CD4-positive, alpha-beta T cell treated with Interleukin-21 for 1 hour (primary cell): ENCODE results near the gene VSIG10.
"Not testable (repeated sequence)": the region's sequence is repeated elsewhere in the genome, so short reads cannot be mapped to it uniquely, and the experiment has no call there.

Experiments used
- DNase-seq: peaks from one replicate; pipeline ENCODE4 v3.0.0-alpha.2; 2020

The VSIG10 gene

DNA sequence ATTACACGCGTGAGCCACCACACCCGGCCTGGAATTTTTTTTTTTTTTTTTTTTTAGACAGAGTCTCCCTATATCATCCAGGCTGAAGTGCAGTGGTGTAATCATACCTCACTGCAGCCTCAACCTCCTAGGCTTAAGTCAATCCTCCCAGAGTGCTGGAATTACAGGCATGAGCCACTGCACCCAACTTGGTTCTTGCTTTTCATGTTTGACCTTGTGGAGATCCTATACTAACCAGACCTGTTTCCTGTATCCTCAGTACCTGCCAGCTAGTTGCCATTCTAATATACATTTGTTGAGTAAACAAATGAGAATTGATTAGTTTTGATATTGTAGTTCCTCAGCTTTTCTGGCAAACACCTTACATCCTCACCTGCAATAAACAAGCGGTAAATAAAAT, 3.2 kb upstream of the VSIG10 start:
- DNase-seq: no peak

DNA sequence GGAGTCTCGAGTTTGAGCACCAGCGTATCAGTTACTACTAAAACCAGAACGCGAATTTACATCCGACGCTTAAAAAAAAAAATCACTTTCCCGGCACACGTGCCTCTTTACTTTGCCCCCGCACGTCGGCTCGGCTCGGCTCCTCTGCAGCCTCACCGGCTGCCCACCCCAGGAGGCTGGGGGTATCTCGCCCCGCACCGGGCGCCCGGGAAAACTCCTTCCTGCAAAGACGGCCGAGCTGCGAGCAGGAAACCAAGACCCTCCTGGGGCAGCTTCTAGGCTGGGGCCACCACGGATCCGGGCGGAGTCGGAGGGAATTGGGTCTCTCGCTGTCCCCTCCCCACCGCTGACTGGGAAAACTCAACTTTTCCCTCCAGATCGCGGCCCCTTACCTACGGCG, 610 bp downstream of the VSIG10 start:
- no peak for DNase-seq

DNA sequence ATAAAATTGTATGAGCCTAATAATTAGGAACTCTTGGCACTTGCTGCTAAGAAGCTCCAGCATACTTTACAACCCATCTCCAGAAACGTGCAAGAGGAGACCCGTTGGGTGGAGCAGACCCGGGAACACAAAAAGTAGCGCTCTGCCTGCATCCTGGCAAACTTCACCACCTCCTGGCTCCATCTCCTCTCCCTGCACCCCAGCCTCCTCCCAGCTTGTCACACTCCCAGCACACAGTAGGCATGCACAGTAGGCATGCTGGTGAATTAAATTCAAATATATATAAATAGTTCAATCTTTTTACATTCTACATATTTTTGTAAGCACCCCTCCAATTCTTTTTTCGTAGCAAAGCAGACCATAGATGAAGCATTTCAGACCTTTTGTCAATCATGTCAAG, 1.2 kb downstream of the VSIG10 start:
- DNase-seq: no peak

DNA sequence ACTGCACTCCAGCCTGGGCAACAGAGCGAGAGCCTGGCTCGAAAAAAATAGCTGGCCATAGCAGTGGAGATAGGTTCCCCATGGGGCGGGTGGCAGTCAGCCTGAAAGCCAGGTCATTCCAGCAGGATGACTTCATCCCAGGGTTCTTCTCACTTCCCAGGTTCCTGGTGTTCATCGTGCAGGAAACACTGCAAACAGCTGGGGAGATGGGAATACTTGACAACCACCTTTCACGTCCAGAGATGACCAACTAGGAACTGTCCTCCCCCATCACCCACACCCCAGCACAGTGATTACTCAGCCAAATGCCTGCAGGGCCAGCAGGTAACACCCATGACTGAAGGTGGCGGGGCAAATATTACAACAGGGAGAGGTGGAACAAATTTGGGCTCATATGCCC, 1.7 kb downstream of the VSIG10 start:
- no peak for DNase-seq

DNA sequence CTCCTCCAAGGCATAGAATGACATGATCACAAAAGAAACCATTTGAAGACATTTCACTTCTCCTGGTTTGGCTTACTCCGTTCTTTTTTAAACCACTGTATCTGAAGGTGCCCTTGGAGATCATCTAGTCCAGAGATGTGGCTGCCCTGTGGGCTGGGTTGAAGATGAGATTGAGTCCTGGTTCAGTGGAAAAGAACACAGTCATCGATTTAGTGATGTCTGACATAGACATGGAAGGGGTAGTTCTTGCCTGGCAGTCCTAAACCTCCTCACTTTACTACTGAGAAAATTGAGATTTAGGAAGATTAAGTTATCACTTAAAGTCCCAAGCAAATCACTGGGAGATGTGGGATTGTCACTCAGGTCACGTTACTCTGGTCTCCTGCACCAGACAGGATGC, 2.8 kb downstream of the VSIG10 start:
- no peak for DNase-seq

DNA sequence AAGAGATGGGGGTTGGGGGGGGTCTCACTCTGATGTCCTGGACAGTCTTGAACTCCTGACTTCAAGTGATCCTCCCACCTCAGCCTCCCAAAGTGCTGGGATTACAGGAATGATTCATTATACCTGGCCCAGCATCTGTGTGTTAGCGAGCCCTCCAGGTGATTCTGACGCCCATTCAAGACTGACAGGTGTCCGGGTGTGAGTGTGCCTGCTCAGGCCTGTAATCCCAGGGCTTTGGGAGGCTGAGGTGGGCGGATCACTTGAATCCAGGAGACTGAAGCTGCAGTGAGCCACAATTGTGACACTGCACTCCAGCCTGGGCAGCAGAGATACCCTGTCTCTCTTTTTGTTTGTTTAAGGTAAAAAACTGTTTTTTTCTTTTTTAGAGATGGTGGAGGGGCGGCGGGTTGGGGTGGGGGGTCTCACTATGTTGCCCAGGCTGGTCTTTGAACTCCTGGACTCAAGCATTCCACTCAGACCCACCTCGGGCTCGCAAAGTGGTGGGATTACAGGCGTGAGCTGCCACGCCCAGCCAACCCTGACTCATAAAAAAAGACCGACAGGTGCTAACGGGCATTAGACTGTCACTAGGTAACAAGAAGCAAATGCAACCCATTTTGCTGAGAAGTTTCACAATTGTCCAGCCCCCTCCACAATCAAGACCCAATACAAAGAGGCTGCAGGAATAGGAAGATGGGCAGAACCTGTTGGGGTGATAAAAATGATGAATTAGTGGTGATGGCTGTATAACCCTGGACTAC, 4.7 kb downstream of the VSIG10 start:
- no peak for DNase-seq

DNA sequence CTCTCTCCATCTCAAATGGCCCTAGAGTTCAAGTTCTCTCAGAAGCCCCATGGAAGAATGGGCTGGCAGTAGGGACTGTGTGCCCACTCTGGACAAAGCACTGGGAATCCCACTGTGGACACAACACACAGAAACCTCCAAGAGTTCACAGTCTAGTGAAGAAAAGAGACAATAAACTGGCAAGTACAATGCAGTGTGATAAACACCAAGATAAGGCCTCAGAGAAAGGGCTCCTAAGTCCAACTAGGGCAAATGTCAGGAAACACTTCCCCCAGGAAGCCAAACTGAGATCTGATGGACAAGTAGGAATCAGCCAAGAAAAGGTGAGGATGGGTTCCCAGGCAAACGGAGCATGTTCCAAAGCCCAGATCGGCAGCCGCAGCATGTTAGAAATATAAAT, 5.4 kb downstream of the VSIG10 start:
- no peak for DNase-seq

DNA sequence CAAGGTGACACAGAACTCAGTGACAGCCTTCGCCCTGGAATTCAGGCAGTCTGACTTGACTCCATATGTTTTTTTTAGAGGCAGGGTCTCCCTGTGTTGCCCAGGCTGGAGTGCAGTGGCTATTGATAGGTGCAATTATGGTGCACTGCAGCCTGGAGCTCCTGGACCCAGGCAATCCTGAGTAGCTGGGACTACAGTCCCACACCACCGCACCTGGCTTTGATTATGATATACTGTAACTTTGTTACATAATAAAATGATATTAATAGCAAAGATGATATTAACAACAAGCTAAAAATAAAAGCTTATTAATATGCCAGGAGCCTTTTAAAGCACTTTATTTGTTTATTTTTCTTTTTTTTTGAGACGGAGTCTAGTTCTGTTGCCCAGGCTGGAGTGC, 9.8 kb downstream of the VSIG10 start:
- no peak for DNase-seq

DNA sequence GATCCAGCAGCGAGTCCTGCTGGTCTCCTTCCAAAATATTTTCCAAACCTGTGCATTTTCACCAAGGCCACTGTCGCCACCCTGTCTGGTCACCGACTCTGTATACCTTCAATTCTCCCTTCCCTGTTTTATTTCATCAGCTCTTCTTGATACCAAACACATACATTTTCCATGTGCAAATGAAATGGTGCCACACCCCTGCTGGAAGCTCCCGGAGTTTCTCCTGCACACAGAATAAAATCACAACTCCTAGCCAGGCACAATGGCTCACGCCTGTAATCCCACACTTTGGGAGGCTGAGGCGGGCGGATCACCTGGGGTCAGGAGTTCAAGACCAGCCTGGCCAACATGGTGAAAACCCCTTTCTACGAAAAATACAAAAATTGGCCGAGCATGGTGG, 14.0 kb downstream of the VSIG10 start:
- DNase-seq: no peak

DNA sequence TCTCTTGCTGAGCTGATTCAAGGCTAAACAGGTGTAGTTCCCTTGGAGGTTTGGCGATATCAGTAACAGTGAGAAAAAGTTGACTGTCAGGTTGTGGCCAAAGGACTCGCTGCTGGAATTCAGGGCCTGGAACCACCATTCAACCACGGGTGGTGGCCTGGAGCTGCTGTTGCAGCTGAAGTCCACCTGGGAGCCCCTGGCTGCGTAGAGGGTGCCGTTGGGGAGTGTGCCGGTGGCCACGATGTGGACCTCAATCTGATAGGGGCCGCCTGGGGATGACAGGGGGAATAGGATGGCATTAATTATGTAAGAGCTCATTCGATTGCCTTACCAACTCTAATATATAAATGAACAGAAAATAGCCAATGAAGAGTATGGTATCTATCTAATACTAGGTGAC, 21.6 kb downstream of the VSIG10 start:
- no peak for DNase-seq

DNA sequence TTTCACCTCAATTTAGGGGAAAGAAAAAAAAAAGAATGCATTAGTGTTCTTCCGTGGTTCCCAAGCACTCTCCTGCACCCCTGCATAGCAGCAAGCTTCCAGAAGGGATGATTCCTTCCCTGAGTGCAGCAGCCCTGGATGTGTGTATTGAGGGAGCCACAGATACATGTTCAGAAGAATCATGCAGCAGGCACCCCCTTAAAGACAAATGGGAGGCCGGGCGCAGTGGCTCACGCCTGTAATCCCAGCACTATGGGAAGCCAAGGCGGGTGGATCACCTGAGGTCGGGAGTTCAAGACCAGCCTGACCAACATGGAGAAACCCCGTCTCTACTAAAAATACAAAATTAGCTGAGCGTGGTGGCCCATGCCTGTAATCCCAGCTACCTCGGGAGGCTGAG, 22.3 kb downstream of the VSIG10 start:
- not testable (repeated sequence) for DNase-seq

DNA sequence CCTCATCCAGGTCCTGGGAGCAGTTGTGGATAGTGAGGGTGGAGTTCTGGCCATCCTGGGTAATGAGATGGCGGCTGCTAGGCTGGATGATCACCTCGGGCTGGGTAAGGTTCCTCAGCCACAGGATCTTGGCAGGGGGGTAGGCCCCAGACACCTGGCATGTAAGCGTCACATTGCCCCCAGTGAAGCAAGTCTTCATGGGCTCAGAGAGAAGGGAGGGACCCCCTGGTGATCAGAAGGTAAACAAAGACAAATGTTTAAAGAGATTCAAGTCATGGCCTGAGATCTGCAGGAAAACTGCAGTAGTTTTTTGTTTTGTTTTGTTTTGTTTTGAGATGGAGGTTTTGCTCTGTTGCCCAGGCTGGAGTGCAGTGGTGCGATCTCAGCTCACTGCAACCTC, 30.0 kb downstream of the VSIG10 start:
- DNase-seq: no peak

DNA sequence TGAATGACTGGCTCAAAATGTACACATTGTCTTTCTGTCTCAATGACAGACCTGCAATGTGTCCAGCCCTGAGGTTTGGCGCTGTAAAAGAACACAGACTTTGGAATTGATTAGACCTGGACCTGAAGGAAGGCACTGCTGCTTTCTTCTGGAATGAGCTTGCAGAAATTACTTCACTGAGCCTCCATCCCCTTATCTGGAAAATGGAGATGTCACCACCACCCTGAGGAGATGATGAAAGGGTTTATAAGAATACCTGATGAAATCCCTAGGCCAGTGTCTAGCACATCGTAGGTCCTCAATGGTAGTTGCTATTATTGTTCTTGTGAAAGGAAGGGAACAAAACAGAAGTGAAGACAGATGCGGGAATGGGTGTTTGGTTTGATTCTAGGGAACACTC, 33.2 kb downstream of the VSIG10 start:
- DNase-seq: no peak

DNA sequence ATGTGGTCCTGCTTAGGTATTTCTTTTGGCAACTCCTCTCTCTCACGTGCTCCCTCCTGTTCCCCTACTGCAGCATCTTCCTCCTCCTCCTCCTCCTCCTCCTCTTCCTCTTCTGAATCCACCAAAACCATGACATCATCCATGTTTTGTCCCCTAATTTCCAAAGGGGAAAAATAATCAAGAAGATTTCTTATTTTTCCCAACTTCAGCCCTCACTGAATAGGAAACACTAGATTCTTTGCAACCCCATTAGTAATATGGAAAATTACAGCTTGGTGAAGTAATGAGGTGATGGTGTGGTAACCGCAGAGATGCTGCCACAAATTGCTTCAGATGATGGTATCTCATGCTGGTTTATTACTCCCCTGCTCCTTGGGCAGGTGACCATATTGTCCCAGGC, 35.4 kb downstream of the VSIG10 start:
- DNase-seq: no peak

DNA sequence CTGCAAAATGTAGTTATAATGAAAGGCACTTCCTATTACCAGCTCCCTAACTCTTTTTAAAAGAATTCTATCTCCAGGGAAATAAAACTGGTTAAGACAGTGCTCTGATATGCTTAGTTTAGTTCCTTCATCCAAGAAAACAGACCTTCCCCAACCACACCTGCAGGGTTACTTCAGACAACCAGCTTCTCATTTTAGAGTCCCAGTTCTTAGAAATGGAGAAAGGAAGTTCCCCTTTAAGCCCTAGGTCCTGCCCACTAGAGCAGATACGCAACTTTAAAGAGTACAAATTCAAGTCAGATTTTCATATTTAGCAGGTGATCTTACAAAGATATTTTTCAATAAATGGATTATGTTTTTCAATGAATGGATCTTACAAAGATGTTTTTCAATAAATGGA, 38.4 kb downstream of the VSIG10 start:
- DNase-seq: no peak

DNA sequence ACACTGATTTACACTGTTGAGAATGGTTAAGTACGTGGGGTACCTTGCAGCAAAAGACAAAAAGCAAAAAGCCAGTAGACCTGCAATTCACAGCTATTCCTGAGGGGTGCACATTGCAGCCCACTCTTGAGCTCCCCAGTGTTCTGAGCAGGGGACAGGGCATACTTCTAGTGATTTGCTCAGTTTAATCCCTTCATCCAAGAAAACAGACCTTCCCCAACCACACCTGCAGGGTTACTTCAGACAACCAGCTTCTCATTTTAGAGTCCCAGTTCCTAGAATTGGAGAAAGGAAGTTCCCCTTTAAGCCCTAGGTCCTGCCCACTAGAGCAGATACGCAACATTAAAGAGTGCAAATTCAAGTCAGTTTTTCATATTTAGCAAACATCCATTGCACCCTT, 39.2 kb downstream of the VSIG10 start:
- DNase-seq: peak; percentile 23

DNA sequence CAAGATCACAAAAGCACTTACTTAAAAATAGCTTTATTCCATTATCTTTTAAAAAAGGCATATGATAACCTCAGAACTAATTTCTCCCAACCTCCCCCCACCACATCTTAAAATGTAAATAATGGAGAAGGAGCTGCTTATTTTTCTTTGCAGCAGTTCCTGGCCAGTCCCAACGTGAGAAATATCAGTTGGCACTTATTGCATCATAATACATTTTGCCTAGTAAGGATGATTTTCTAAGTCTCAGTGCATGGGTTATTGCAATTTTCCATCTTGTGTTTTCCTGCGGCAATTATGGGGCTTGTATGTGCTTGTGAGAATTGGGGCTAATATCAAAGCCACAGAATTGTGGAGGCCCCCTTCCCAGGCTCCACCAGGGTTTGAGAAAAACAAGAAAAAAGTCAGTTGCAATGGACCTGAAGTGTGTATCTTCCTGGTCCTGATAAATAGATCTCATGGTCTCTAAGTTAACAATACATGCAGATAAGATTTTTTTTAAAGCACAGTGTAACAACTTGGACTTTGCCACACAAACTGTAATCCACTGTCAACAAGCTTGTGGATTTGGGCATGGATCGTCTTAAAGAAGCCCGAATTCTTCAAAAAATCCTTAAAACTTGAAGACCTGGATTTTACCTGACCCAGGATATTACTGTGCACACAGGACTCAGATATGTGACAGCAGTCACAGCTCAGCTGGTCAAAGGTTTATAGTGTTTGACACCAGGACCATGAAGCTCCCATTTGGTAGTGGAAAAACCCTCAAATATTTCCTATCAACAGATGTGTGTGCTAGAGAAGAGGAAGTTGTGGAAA, 40.0 kb downstream of the VSIG10 start:
- DNase-seq: no peak

DNA sequence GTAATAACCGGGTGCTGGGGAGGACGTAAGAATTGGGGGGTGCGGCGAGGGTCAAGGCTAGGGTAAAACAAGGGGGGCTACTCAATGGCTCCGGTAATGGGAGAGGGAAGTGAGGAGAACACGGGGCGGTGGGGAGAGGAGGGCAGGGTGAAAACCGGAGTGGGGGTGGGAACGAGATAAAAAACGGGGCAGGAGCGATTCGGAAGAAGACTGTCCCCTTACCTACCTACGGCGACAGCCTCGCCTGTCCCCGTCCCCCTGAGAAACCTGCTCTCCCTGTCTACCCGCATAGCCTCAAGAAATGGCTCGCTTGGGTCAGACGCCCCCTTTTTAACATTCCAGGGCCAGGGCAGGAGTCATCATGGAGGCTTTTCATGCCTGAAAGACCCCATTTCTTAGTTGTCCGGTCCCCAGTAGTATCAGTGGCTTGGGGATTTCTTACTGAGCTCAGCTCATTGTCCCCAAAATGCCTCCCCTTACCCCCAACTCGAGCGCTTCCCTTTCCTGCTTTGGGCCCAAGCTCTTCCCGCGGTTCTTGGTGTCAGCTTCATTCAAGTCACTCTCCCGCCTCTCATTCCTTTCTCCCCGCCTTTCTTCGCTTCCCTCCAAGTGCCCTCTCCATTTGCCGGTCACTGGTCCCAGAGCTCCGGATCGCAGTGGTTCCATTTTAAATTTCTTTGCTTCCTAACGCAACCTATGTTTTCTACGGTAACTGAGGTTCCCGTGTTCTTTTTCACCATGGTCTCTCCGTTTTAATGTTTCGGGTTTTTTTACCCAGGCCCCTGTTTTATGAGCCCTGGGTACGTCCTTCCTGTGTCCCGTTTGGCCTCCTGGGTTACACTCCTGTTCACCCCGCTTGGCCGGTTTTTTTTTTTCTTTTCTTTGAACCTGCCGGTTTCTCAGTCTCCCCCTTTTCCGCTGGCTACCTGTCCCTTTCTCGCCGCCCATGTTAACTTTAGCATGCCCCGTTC, 41.7 kb downstream of the VSIG10 start:
- peak; percentile 12 for DNase-seq

DNA sequence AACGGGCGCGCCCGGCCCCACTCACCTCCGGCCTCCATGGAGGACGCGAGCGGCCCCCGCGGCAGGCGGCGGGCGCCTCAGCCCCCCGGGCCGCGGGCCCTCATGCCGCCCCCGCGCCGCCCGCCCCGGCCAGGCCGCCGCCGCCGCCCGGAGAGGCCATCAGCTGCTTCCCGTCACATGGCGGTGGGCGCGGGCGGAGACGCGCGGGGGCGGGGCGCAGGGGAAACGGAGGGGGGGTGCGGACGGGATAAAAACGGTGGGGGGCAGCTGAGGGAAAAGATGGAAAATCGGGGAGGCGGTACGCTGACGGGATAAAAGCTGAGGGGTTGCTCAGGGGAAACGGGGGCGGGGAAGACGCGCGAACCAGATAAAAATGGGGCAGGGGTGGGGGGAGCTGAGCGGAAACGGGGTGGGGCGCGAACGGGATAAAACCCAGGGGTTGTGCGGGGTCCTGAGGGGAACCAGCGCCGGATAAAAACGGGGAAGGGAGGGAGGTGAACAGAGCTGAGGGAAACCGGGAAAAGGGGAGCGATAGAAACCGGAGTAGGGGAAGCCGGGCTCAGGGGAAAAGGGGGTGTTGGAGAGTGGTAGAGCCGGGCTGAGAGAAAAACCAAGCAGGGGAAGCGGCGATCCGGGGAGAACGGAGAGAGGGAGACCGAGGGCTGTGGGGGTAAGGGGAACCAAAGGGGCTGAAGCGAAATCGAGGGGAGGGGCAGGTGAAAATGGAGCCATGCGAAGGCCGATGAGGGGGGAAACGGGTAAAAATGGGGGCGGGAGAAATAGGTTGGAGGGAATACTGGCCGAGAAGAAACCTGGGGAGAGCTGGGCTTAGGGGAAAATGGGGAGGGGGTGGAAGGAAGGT, 42.6 kb downstream of the VSIG10 start, which contains the start of gene WSB2:
WSB2 (minus strand) TSS at position 169 of the 862 bp plus-strand sequence; CDS start at position 38, 131 bp downstream.
- DNase-seq: peak; percentile 60

DNA sequence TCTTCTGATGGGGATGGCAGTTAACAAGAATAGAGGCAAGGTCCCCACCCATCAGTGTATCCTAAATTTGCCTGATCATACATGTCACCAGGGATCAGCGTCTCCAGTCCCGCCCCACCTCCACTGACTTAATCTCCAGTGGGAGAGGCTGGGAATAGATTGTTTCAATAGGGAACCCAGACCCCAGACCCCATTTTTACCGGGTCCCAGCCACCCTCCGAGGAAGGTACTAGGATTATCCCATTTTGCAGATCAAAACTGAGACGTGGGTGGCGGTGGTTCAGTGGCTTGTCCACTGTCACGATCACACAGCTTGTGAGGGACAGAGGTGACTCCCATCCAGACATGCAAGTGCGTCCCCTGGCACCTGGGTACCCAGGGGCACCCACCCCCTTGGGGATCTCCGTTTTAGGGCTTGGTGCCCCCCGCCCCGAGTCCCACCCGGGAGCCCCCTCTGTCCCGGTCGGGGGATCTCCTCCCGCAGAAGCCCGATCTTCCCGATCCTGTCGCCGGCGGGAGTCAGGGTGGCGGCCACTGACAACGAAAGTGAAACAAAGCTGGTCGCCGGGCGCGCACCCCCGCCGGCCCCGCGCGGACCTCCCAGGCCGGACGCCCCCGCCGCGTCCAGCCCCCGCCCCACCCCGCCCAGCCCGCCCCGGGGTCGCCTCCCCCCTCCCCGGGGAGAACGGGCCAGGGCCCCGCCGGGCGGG, 43.4 kb downstream of the VSIG10 start:
- DNase-seq: peak; percentile 36
